GM19395 (cell line): ENCODE data around the gene ASAH2.
"Not testable (repeated sequence)": the region's sequence is repeated elsewhere in the genome, so short reads cannot be mapped to it uniquely, and the experiment has no call there.

ENCODE experiments used
- ATAC-seq: cut with Tn5 transposase; IDR thresholded peaks from one replicate; pipeline ENCODE4 v1.9.1; 2021; ENCODE audit warnings: mild to moderate bottlenecking, moderate library complexity; ENCODE audit not compliant: unreplicated experiment

Gene ASAH2

GRCh38 chr10:50260791-50261281, 9.5 kb upstream of the ASAH2 start:
- ATAC-seq, result peak; percentile 99

GRCh38 chr10:50254479-50254878, 3.2 kb upstream of the ASAH2 start:
- ATAC-seq, result no peak

- ATAC-seq, result no peak
These were observed 1.0 kb downstream of the ASAH2 start for GRCh38 chr10:50250096-50250854.

GRCh38 chr10:50248598-50248997, 2.7 kb downstream of the ASAH2 start:
- no peak for ATAC-seq

- no peak for ATAC-seq
These were observed 3.3 kb downstream of the ASAH2 start for GRCh38 chr10:50248062-50248461.

- no peak for ATAC-seq
These were observed 7.1 kb downstream of the ASAH2 start for GRCh38 chr10:50244201-50244600.

GRCh38 chr10:50242777-50243176, 8.5 kb downstream of the ASAH2 start:
- no peak for ATAC-seq

- ATAC-seq, result not testable (repeated sequence)
These were observed 9.8 kb downstream of the ASAH2 start for GRCh38 chr10:50241478-50241877.

GRCh38 chr10:50234486-50234885, 16.8 kb downstream of the ASAH2 start:
- no peak for ATAC-seq

GRCh38 chr10:50232261-50232639, 19.1 kb downstream of the ASAH2 start:
- ATAC-seq, result no peak

- no peak for ATAC-seq
These were observed 19.6 kb downstream of the ASAH2 start for GRCh38 chr10:50231515-50232260.

GRCh38 chr10:50229460-50229859, 21.9 kb downstream of the ASAH2 start:
- ATAC-seq, result no peak

GRCh38 chr10:50228672-50229071, 22.6 kb downstream of the ASAH2 start:
- ATAC-seq, result no peak

GRCh38 chr10:50226610-50227009, 24.7 kb downstream of the ASAH2 start:
- ATAC-seq, result no peak

GRCh38 chr10:50224330-50224952, 26.9 kb downstream of the ASAH2 start:
- peak; percentile 89 for ATAC-seq

GRCh38 chr10:50222199-50222598, 29.1 kb downstream of the ASAH2 start:
- ATAC-seq, result no peak

- ATAC-seq, result no peak
These were observed 29.8 kb downstream of the ASAH2 start for GRCh38 chr10:50221470-50221869.

- ATAC-seq, result no peak
These were observed 31.7 kb downstream of the ASAH2 start for GRCh38 chr10:50219646-50220045.

- ATAC-seq, result no peak
These were observed 32.1 kb downstream of the ASAH2 start for GRCh38 chr10:50219200-50219599.

- ATAC-seq, result no peak
These were observed 34.4 kb downstream of the ASAH2 start for GRCh38 chr10:50216894-50217293.

- no peak for ATAC-seq
These were observed 34.9 kb downstream of the ASAH2 start for GRCh38 chr10:50216418-50216817.

- no peak for ATAC-seq
These were observed 39.6 kb downstream of the ASAH2 start for GRCh38 chr10:50211670-50212069.
